Measurements from ENCODE around the gene RNF213.

The RNF213 gene

DNA sequence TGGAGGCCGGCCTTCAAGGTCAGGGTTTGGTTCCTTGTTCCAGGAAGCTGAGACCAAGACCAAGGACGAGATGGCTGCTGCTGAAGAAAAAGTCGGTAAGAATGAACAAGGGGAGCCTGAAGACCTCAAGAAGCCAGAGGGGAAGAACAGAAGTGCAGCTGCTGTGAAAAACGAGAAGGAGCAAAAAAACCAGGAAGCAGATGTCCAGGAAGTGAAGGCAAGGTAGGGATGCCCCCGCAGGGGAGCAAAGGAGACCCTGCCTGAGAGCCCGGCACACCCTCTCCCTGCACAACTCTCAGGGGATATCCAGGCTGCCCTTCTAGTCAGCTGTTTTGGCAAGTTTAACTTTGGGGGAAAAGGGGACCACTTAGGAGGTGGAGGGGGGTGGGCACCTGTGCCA is 29.0 kb downstream of the RNF213 start:
- no peaks in the 10 kb centered on the region for H3K9me3 ChIP-seq (ENCODE audit: control insufficient read depth in 2 of 2, low read length in 2 of 2)
- H3K4me1 ChIP-seq (ENCODE audit: control insufficient read depth in 2 of 2, insufficient read depth in 2 of 2, low read length in 2 of 2) = no peaks in the 10 kb centered on the region
- H3K27ac ChIP-seq (ENCODE audit: low read depth in 2 of 2, low read length in 2 of 2) = no peak overlapping the region
- H3K27me3 ChIP-seq (ENCODE audit: control insufficient read depth in 2 of 2, insufficient read depth in 2 of 2, low read length in 2 of 2) = no peaks in the 10 kb centered on the region
- H3K9ac ChIP-seq (ENCODE audit: low read depth in 1 of 2, low read length in 2 of 2) = no peak overlapping the region
- H3K4me3 ChIP-seq (ENCODE audit: low read length in 2 of 2) = no peak overlapping the region
- H3K36me3 ChIP-seq (ENCODE audit: control insufficient read depth in 2 of 2, insufficient read depth in 2 of 2, low read length in 2 of 2) = peaks cover 49 to 61% of the 10 kb centered on the region in 2 donors

DNA sequence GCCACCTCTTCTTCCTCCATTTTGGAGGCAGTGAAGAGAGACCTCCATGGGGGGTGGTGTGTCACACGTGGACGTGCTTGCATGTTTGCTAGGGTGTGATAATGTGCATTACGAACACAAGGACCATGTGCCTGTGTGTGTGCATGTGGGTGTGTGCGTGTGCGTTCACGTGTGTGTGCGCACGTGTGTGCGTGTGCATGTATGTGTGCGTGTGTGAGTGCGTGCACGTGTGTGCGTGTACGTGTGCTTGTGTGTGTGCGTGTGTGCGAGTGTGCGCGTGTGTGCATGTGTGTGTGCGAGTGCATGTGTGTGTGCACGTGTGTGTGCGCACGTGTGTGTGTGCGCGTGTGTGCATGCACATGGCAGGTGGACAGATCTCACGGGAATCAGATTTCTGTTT is 29.5 kb downstream of the RNF213 start:
- H3K9ac ChIP-seq (ENCODE audit: low read depth in 1 of 2, low read length in 2 of 2) = no peak overlapping the region
- no peaks in the 10 kb centered on the region for H3K9me3 ChIP-seq (ENCODE audit: control insufficient read depth in 2 of 2, low read length in 2 of 2)
- no peaks in the 10 kb centered on the region for H3K27me3 ChIP-seq (ENCODE audit: control insufficient read depth in 2 of 2, insufficient read depth in 2 of 2, low read length in 2 of 2)
- no peak overlapping the region for H3K4me3 ChIP-seq (ENCODE audit: low read length in 2 of 2)
- H3K36me3 ChIP-seq (ENCODE audit: control insufficient read depth in 2 of 2, insufficient read depth in 2 of 2, low read length in 2 of 2) = peaks cover 50 to 67% of the 10 kb centered on the region in 2 donors
- H3K27ac ChIP-seq (ENCODE audit: low read depth in 2 of 2, low read length in 2 of 2) = no peak overlapping the region
- H3K4me1 ChIP-seq (ENCODE audit: control insufficient read depth in 2 of 2, insufficient read depth in 2 of 2, low read length in 2 of 2) = no peaks in the 10 kb centered on the region

DNA sequence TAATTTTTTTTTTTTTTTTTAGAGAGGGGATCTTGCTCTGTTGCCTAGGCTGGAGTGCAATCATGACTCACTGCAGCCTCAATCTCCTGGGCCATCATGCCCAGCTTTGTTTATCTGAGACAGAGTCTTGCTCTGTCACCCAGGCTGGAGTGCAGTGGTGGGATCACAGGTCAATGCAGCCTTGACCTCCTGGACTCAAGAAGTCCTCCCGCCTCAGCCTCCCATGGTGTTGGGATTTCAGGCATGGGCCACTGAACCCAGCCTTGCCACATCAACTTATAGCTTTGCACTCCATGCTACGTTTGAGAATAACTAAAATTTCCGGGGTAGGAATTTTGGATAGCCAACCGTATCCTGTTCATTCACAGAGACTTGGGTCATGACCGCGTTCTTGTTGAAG is 30.6 kb downstream of the RNF213 start:
- Histone ChIP-seq H3K9me3 (ENCODE audit: control insufficient read depth in 2 of 2, low read length in 2 of 2) (no peaks in the 10 kb centered on the region), H3K4me1 (ENCODE audit: control insufficient read depth in 2 of 2, insufficient read depth in 2 of 2, low read length in 2 of 2) (no peaks in the 10 kb centered on the region), H3K36me3 (ENCODE audit: control insufficient read depth in 2 of 2, insufficient read depth in 2 of 2, low read length in 2 of 2) (peaks cover 57 to 74% of the 10 kb centered on the region in 2 donors), H3K9ac (ENCODE audit: low read depth in 1 of 2, low read length in 2 of 2) (no peak overlapping the region), H3K27ac (ENCODE audit: low read depth in 2 of 2, low read length in 2 of 2) (no peak overlapping the region), H3K27me3 (ENCODE audit: control insufficient read depth in 2 of 2, insufficient read depth in 2 of 2, low read length in 2 of 2) (no peaks in the 10 kb centered on the region), H3K4me3 (ENCODE audit: low read length in 2 of 2) (no peak overlapping the region)

DNA sequence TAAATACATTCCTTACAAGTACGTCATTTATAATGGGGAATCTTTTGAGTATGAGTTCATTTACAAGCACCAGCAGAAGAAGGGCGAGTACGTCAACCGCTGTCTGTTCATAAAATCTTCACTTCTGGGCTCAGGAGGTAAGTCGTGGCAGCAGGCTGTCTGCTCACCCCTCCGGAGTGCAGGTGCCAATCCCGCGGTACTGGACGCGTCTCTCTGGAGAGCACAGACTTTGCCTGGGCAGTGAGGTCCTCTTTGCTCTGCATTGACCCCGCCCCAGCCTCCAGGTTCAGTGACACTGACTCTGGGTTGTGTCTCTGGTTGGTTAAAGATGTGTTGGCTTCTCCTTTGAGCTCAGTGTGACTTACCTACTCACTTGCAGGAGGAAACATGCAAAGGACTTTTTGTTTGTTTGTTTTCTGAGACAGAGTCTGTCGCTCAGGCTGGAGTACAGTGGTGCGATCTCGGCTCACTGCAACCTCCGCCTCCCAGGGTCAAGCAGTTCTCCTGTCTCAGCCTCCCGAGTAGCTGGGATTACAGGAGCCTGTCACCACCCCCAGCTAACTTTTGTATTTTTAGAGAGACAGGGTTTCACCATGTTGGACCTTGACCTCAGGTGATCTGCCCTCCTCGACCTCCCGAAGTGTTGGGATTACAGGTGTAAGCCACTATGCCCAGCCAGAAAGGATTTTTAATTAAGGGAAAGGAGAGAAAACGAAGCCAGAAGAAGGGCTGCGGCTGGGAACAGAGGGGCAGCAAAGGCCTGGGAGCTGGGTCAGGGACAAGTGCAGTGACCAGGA is 31.2 kb downstream of the RNF213 start:
- Histone ChIP-seq H3K27ac (ENCODE audit: low read depth in 2 of 2, low read length in 2 of 2) (no peak overlapping the region), H3K9ac (ENCODE audit: low read depth in 1 of 2, low read length in 2 of 2) (no peak overlapping the region), H3K4me1 (ENCODE audit: control insufficient read depth in 2 of 2, insufficient read depth in 2 of 2, low read length in 2 of 2) (no peaks in the 10 kb centered on the region), H3K9me3 (ENCODE audit: control insufficient read depth in 2 of 2, low read length in 2 of 2) (no peaks in the 10 kb centered on the region), H3K4me3 (ENCODE audit: low read length in 2 of 2) (no peak overlapping the region), H3K36me3 (ENCODE audit: control insufficient read depth in 2 of 2, insufficient read depth in 2 of 2, low read length in 2 of 2) (peaks cover 63 to 79% of the 10 kb centered on the region in 2 donors), H3K27me3 (ENCODE audit: control insufficient read depth in 2 of 2, insufficient read depth in 2 of 2, low read length in 2 of 2) (no peaks in the 10 kb centered on the region)

DNA sequence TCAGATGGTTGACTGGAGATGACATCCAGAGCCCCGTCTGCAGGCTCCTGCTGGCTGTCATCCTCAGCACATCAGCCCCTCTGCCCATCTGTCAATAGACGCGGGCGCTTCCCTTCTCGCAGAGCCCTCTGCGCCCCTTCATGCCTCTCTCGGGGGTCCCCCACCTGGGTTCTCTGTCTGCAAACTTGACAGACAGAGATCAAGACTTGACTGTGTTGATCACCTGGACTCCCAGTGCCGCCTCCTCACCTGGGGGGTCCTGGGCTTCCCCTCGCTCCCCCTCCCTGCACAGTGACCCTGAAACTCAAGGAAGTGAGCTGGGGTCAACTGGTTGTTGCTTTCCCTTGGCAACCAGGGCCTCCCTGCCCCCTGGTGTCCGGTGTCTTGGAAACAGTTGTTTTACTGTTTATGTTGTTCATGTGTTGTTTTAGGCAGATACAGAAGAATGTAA is 31.9 kb downstream of the RNF213 start:
- Histone ChIP-seq H3K36me3 (ENCODE audit: control insufficient read depth in 2 of 2, insufficient read depth in 2 of 2, low read length in 2 of 2) (peaks cover 63 to 79% of the 10 kb centered on the region in 2 donors), H3K9me3 (ENCODE audit: control insufficient read depth in 2 of 2, low read length in 2 of 2) (no peaks in the 10 kb centered on the region), H3K4me3 (ENCODE audit: low read length in 2 of 2) (no peak overlapping the region), H3K4me1 (ENCODE audit: control insufficient read depth in 2 of 2, insufficient read depth in 2 of 2, low read length in 2 of 2) (no peaks in the 10 kb centered on the region), H3K27me3 (ENCODE audit: control insufficient read depth in 2 of 2, insufficient read depth in 2 of 2, low read length in 2 of 2) (no peaks in the 10 kb centered on the region), H3K9ac (ENCODE audit: low read depth in 1 of 2, low read length in 2 of 2) (no peak overlapping the region), H3K27ac (ENCODE audit: low read depth in 2 of 2, low read length in 2 of 2) (no peak overlapping the region)

DNA sequence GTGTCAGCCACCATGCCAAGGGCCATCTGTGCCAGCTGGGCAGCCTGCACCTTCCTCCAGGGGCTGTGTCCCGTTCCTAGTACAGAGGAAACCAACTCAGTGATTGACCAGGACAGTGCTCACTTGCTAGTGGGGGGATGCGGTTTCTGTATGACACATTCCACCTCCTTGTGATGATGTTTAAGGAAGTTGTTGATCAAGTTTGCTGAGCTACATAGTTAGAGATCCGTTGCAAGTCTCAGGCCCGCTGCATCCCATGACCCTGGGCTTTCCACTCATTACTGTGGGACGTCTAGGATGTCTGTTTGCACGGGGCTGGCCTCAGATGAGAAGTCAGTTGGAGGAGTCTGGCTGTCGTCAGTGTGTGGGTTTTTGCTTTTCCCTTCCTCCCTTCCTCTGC is 33.6 kb downstream of the RNF213 start:
- no peak overlapping the region for H3K27ac ChIP-seq (ENCODE audit: low read depth in 2 of 2, low read length in 2 of 2)
- H3K9ac ChIP-seq (ENCODE audit: low read depth in 1 of 2, low read length in 2 of 2) = no peak overlapping the region
- H3K9me3 ChIP-seq (ENCODE audit: control insufficient read depth in 2 of 2, low read length in 2 of 2) = no peaks in the 10 kb centered on the region
- H3K36me3 ChIP-seq (ENCODE audit: control insufficient read depth in 2 of 2, insufficient read depth in 2 of 2, low read length in 2 of 2) = peaks cover 65 to 81% of the 10 kb centered on the region in 2 donors
- no peaks in the 10 kb centered on the region for H3K4me1 ChIP-seq (ENCODE audit: control insufficient read depth in 2 of 2, insufficient read depth in 2 of 2, low read length in 2 of 2)
- no peaks in the 10 kb centered on the region for H3K27me3 ChIP-seq (ENCODE audit: control insufficient read depth in 2 of 2, insufficient read depth in 2 of 2, low read length in 2 of 2)
- no peak overlapping the region for H3K4me3 ChIP-seq (ENCODE audit: low read length in 2 of 2)

DNA sequence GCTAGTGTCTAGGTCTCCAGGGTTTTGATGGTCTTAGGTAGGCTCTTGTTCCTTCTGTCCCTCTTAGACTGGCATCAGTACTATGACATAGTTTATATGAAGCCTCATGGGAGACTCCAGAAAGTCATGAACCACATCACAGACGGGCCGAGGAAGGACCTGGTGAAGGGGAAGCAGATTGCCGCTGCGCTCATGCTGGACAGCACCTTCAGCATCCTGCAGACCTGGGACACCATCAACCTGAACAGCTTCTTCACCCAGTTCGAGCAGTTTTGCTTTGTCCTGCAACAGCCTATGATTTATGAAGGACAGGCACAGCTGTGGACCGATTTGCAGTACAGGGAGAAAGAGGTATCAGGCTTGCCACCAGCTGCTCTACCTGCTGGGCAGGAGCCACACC is 34.0 kb downstream of the RNF213 start:
- Histone ChIP-seq H3K4me3 (ENCODE audit: low read length in 2 of 2) (no peak overlapping the region), H3K9ac (ENCODE audit: low read depth in 1 of 2, low read length in 2 of 2) (no peak overlapping the region), H3K27me3 (ENCODE audit: control insufficient read depth in 2 of 2, insufficient read depth in 2 of 2, low read length in 2 of 2) (no peaks in the 10 kb centered on the region), H3K36me3 (ENCODE audit: control insufficient read depth in 2 of 2, insufficient read depth in 2 of 2, low read length in 2 of 2) (peaks cover 66 to 80% of the 10 kb centered on the region in 2 donors), H3K4me1 (ENCODE audit: control insufficient read depth in 2 of 2, insufficient read depth in 2 of 2, low read length in 2 of 2) (no peaks in the 10 kb centered on the region), H3K27ac (ENCODE audit: low read depth in 2 of 2, low read length in 2 of 2) (no peak overlapping the region), H3K9me3 (ENCODE audit: control insufficient read depth in 2 of 2, low read length in 2 of 2) (no peaks in the 10 kb centered on the region)

DNA sequence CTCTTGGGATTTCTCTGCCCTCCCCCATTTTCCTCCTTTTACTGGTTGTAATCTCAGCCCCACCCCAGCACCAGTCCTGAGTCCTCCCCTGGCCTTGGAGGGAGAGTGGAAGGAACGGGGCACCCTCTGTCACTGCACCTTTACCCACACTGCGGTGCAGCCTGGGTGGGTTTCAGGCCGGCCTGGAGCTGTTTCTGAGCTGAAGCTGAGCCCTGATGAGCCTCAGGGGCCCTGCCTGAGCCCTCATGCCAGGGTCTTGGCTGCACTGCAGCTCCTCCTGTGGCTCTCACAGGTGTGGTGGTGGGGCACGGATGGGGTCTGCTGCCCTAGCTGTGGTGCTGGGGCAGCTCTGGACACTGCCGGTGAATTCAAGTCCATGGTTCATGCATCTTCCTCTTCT is 34.5 kb downstream of the RNF213 start:
- peaks cover 66 to 80% of the 10 kb centered on the region in 2 donors for H3K36me3 ChIP-seq (ENCODE audit: control insufficient read depth in 2 of 2, insufficient read depth in 2 of 2, low read length in 2 of 2)
- no peak overlapping the region for H3K9ac ChIP-seq (ENCODE audit: low read depth in 1 of 2, low read length in 2 of 2)
- H3K4me1 ChIP-seq (ENCODE audit: control insufficient read depth in 2 of 2, insufficient read depth in 2 of 2, low read length in 2 of 2) = no peaks in the 10 kb centered on the region
- H3K27ac ChIP-seq (ENCODE audit: low read depth in 2 of 2, low read length in 2 of 2) = no peak overlapping the region
- no peak overlapping the region for H3K4me3 ChIP-seq (ENCODE audit: low read length in 2 of 2)
- no peaks in the 10 kb centered on the region for H3K27me3 ChIP-seq (ENCODE audit: control insufficient read depth in 2 of 2, insufficient read depth in 2 of 2, low read length in 2 of 2)
- H3K9me3 ChIP-seq (ENCODE audit: control insufficient read depth in 2 of 2, low read length in 2 of 2) = no peaks in the 10 kb centered on the region

DNA sequence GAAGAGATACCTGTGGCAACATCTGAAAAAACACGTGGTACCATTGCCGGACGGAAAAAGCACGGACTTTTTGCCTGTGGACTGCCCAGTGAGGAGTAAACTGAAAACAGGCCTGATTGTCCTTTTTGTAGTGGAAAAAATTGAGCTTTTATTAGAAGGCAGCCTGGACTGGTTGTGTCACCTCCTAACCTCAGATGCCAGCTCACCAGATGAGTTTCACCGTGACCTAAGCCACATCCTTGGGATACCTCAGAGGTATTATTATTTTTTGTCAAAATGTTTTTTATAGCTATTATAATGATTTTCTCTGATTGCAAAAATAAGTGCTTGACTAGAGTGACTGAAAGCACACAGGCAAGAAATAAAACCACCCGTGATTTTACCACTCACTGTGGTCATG is 34.9 kb downstream of the RNF213 start:
- peaks cover 65 to 80% of the 10 kb centered on the region in 2 donors for H3K36me3 ChIP-seq (ENCODE audit: control insufficient read depth in 2 of 2, insufficient read depth in 2 of 2, low read length in 2 of 2)

DNA sequence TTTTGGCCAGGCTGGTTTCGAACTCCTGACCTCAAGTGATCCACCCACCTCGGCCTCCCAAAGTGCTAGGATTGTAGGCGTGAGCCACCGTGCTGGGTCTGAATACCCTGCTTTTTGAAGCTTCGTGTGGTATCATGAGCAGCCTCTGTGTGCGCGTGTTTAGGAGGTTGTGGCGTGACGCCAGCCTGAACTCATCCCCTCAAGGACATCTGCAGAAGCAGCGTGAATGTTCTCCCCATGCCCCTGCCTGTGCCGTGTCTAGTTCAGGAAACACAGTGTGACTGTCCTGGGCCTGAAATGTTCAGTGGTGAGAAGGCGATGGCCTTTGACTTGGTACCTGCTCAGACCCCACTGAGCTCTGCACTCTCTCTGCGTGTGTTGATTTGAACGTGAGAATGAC is 35.6 kb downstream of the RNF213 start:
- no peaks in the 10 kb centered on the region for H3K9me3 ChIP-seq (ENCODE audit: control insufficient read depth in 2 of 2, low read length in 2 of 2)
- H3K27me3 ChIP-seq (ENCODE audit: control insufficient read depth in 2 of 2, insufficient read depth in 2 of 2, low read length in 2 of 2) = no peaks in the 10 kb centered on the region
- no peaks in the 10 kb centered on the region for H3K4me1 ChIP-seq (ENCODE audit: control insufficient read depth in 2 of 2, insufficient read depth in 2 of 2, low read length in 2 of 2)
- no peak overlapping the region for H3K9ac ChIP-seq (ENCODE audit: low read depth in 1 of 2, low read length in 2 of 2)
- H3K4me3 ChIP-seq (ENCODE audit: low read length in 2 of 2) = no peak overlapping the region
- H3K36me3 ChIP-seq (ENCODE audit: control insufficient read depth in 2 of 2, insufficient read depth in 2 of 2, low read length in 2 of 2) = peaks cover 64 to 76% of the 10 kb centered on the region in 2 donors
- no peak overlapping the region for H3K27ac ChIP-seq (ENCODE audit: low read depth in 2 of 2, low read length in 2 of 2)

More for the DNA sequence above, 34.9 kb downstream of the RNF213 start:
- H3K27me3 ChIP-seq (ENCODE audit: control insufficient read depth in 2 of 2, insufficient read depth in 2 of 2, low read length in 2 of 2) = no peaks in the 10 kb centered on the region
- H3K4me3 ChIP-seq (ENCODE audit: low read length in 2 of 2) = no peak overlapping the region
- no peak overlapping the region for H3K9ac ChIP-seq (ENCODE audit: low read depth in 1 of 2, low read length in 2 of 2)
- H3K9me3 ChIP-seq (ENCODE audit: control insufficient read depth in 2 of 2, low read length in 2 of 2) = no peaks in the 10 kb centered on the region
- H3K27ac ChIP-seq (ENCODE audit: low read depth in 2 of 2, low read length in 2 of 2) = no peak overlapping the region
- no peaks in the 10 kb centered on the region for H3K4me1 ChIP-seq (ENCODE audit: control insufficient read depth in 2 of 2, insufficient read depth in 2 of 2, low read length in 2 of 2)
